HCT116 (cell line): ENCODE measurements around the gene OR52E8. TPM values are rescaled to one million over a fixed set of nuclear protein-coding genes. Genes with fewer than 3 reads are reported as not detected.

Experiments
- ATAC-seq: fragments of 200-7000 bp; cut with Tn5 transposase; 2 replicates; pipeline ENCODE4 v1.9.1; 2020; ENCODE audit warnings: mild to moderate bottlenecking, moderate library complexity
- BruUV-seq: library from RNA; stranded (reverse); fragments of 400-500 nt; replicated peaks from 2 replicates; lab custom pipeline; 2021; lab: Mats Ljungman, UMichigan
- CTCF ChIA-PET: fragments of 300-600 bp; sonication (Branson Sonifier 250); formaldehyde crosslinking; loops from one replicate; lab custom pipeline; 2021; ENCODE audit warnings: antibody characterized with exemption; lab: Charles Lee
- POLR2A ChIA-PET: fragments of 300-600, 350-600 bp; sonication (Branson Sonifier 250); formaldehyde crosslinking; loops from one replicate; lab custom pipeline; 2021; ENCODE audit warnings: antibody characterized with exemption; lab: Charles Lee
- RAD21 ChIA-PET, 2 experiments: fragments of 300-600 bp; sonication (Branson Sonifier 250); formaldehyde crosslinking; loops; one replicate each; lab custom pipeline; 2023; ENCODE audit warnings: low total read pairs in 2 of 2; ENCODE audit not compliant: uncharacterized antibody in 2 of 2, unreplicated experiment in 2 of 2, low non-redundant PET in 1 of 2; lab: Charles Lee
- DNase-seq: peaks from one replicate; pipeline ENCODE4 v3.0.0-alpha.2; 2010; ENCODE audit warnings: low read depth, low spot score
- H2AFZ ChIP-seq: fragments of 200-600 bp; shearing (Covaris generic), sonication (generic); 2 replicates; pipeline ENCODE4 v1.6.1; 2017; ENCODE audit warnings: low read depth, mixed run types, mixed read lengths, antibody characterized with exemption, low read length; ENCODE audit not compliant: poor library complexity, severe bottlenecking
- H3K27ac ChIP-seq: 2 replicates; pipeline ENCODE4 v1.5.1; 2012; ENCODE audit warnings: low read depth, low read length
- H3K27me3 ChIP-seq: fragments of 200-600 bp; sonication (generic); 2 replicates; pipeline ENCODE4 v1.6.1; 2016; ENCODE audit warnings: mixed run types, low read length, mixed read lengths; ENCODE audit not compliant: insufficient read depth
- H3K36me3 ChIP-seq, 2 experiments: fragments of 200-500 bp in 1 of 2; fragments of 200-600 bp in 1 of 2; sonication (Bioruptor generic) in 1 of 2; sonication (generic) in 1 of 2; 2 replicates each; pipeline versions ENCODE4 v1.5.1 to v1.6.1; 2014 to 2016; ENCODE audit warnings: low read length in 2 of 2, inconsistent platforms in 1 of 2, mixed read lengths in 1 of 2, mixed run types in 1 of 2; ENCODE audit not compliant: insufficient read depth in 2 of 2, control insufficient read depth in 1 of 2
- H3K4me1 ChIP-seq, 2 experiments: fragments of 200-600 bp in 1 of 2; sonication (generic) in 1 of 2; 2 replicates each; pipeline versions ENCODE4 v1.5.1 to v1.6.1; 2012 to 2017; ENCODE audit warnings: low read length in 2 of 2, inconsistent platforms in 1 of 2, mild to moderate bottlenecking in 1 of 2, mixed read lengths in 1 of 2, mixed run types in 1 of 2, moderate library complexity in 1 of 2; ENCODE audit not compliant: insufficient read depth in 2 of 2, control insufficient read depth in 1 of 2
- H3K4me2 ChIP-seq: fragments of 200-600 bp; sonication (generic); 2 replicates; pipeline ENCODE4 v1.6.1; 2017; ENCODE audit warnings: mixed run types, low read length, mixed read lengths
- H3K4me3 ChIP-seq, 2 experiments: fragments of 200-600 bp in 1 of 2; sonication (generic) in 1 of 2; replicated peaks in 1 of 2; 2 replicates each; pipeline ENCODE4 v1.5.1; 2011 to 2016; ENCODE audit warnings: low read length in 2 of 2, control low read depth in 1 of 2, low read depth in 1 of 2, mild to moderate bottlenecking in 1 of 2, mixed read lengths in 1 of 2, mixed run types in 1 of 2
- H3K79me2 ChIP-seq: fragments of 200-600 bp; sonication (generic); 2 replicates; pipeline ENCODE4 v1.6.1; 2017; ENCODE audit warnings: mild to moderate bottlenecking, mixed run types, low read length, moderate library complexity, mixed read lengths; ENCODE audit not compliant: insufficient read depth
- H3K9ac ChIP-seq: fragments of 200-600 bp; sonication (generic); 2 replicates; pipeline ENCODE4 v1.6.1; 2016; ENCODE audit warnings: low read length, mixed read lengths
- H3K9me2 ChIP-seq: fragments of 200-600 bp; sonication (generic), shearing (Covaris generic); 2 replicates; pipeline ENCODE4 v1.6.1; 2017; ENCODE audit warnings: mixed run types, mild to moderate bottlenecking, moderate library complexity; ENCODE audit not compliant: insufficient read depth
- H3K9me3 ChIP-seq, 2 experiments: fragments of 200-500 bp in 1 of 2; fragments of 200-600 bp in 1 of 2; sonication (Bioruptor generic) in 1 of 2; sonication (generic) in 1 of 2; 2 replicates each; pipeline ENCODE4 v1.6.1; 2014 to 2017; ENCODE audit warnings: low read length in 2 of 2, mixed read lengths in 2 of 2, inconsistent platforms in 1 of 2, low read depth in 1 of 2, mild to moderate bottlenecking in 1 of 2, mixed run types in 1 of 2, moderate library complexity in 1 of 2; ENCODE audit not compliant: control insufficient read depth in 1 of 2, insufficient read depth in 1 of 2
- H4K20me1 ChIP-seq: fragments of 200-600 bp; sonication (generic), shearing (Covaris generic); 2 replicates; pipeline ENCODE4 v1.6.1; 2017; ENCODE audit warnings: mixed run types, mild to moderate bottlenecking, moderate library complexity; ENCODE audit not compliant: insufficient read depth
- CBX3 ChIP-seq: IDR thresholded peaks from 2 replicates; pipeline ENCODE4 v1.6.1; 2012; ENCODE audit warnings: low read depth
- EZH2phosphoT487 ChIP-seq: fragments of 200-600 bp; IDR thresholded peaks from 2 replicates; pipeline ENCODE4 v1.6.1; 2018; ENCODE audit warnings: antibody characterized with exemption, borderline replicate concordance
- FOSL1 ChIP-seq: IDR thresholded peaks from 2 replicates; pipeline ENCODE4 v1.6.1; 2012; ENCODE audit warnings: low read depth
- JUND ChIP-seq: IDR thresholded peaks from 2 replicates; pipeline ENCODE4 v1.6.1; 2012
- POLR2A ChIP-seq: IDR thresholded peaks from 2 replicates; pipeline ENCODE4 v1.7.0; 2011; ENCODE audit warnings: borderline replicate concordance; ENCODE audit not compliant: insufficient read depth, insufficient read length; ENCODE audit errors: extremely low read depth
- POLR2AphosphoS5 ChIP-seq: IDR thresholded peaks from 2 replicates; pipeline ENCODE4 v1.6.1; 2011; ENCODE audit warnings: mild to moderate bottlenecking, low read depth, low read length, moderate library complexity
- RAD21 ChIP-seq: IDR thresholded peaks from 2 replicates; pipeline ENCODE4 v1.6.1; 2012; ENCODE audit warnings: low read depth, mild to moderate bottlenecking
- TCF7L2 ChIP-seq: IDR thresholded peaks from 2 replicates; pipeline ENCODE4 v1.7.0; 2011; ENCODE audit warnings: borderline replicate concordance, inconsistent platforms; ENCODE audit not compliant: insufficient read depth, insufficient read length; ENCODE audit errors: extremely low read depth
- YY1 ChIP-seq: IDR thresholded peaks from 2 replicates; pipeline ENCODE4 v1.6.1; 2011; ENCODE audit warnings: low read length, low read depth, moderate library complexity, mild to moderate bottlenecking; ENCODE audit not compliant: insufficient replicate concordance; ENCODE audit errors: extremely low read depth
- ZFX ChIP-seq: fragments of 450-650 bp; IDR thresholded peaks from 2 replicates; pipeline ENCODE4 v1.6.1; 2017
- intact Hi-C: fragments of 100-400 bp; cut with micrococcal nuclease; formaldehyde crosslinking; loops from 2 replicates; pipeline ENCODE4 v1.10.0; 2022
- total RNA-seq: library from RNA; stranded (reverse); gene quantifications from one replicate; pipeline ENCODE4 v1.2.1, GENCODE V29; 2021; ENCODE audit not compliant: unreplicated experiment
- TF ChIP-seq, protein P1 (sequence below): IDR thresholded peaks from 2 replicates; pipeline ENCODE4 v1.6.1; 2012
- TF ChIP-seq, protein P2 (sequence below): IDR thresholded peaks from 2 replicates; pipeline ENCODE4 v1.6.1; 2012
- TF ChIP-seq, protein P3 (sequence below), 3 experiments: fragments of 200-600 bp in 1 of 3; sonication (generic) in 1 of 3; IDR thresholded peaks in 2 of 3; conservative IDR thresholded peaks in 1 of 3; 2 replicates each; pipeline ENCODE4 v1.5.1; 2012 to 2017; ENCODE audit warnings: low read depth in 2 of 3, low read length in 2 of 3, antibody characterized with exemption in 1 of 3, borderline replicate concordance in 1 of 3, control low read depth in 1 of 3, mild to moderate bottlenecking in 1 of 3, mixed read lengths in 1 of 3, mixed run types in 1 of 3, moderate library complexity in 1 of 3; ENCODE audit not compliant: insufficient read depth in 1 of 3

Gene OR52E8
- total RNA-seq, 1 experiment from 2014 or later, result not detected

DNA sequence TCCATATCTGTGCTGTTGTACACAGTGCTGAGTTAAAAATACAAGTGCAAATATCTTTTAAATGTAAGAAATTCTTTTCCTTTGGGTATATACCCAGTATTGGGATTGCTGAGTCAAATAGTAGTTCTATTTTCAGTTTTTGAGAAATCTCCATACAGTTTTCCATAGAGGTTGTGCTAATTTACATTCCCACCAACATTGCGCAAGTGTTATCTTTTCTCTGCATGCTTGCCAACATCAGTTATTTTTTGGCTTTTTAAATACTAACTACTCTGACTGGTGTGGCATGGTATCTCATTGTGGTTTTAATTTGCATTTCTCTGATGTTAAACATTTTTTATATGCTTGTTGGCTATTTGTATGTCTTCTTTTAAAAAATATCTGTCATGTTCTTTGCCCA, 6.5 kb downstream of the OR52E8 start:
- Histone ChIP-seq H3K36me3 (no peaks in the 10 kb centered on the region), H3K9me3 (no peaks in the 10 kb centered on the region), H3K9ac (no peak overlapping the region), H2AFZ (no peak overlapping the region), H3K4me1 (no peaks in the 10 kb centered on the region), H3K79me2 (no peaks in the 10 kb centered on the region), H3K9me2 (no peaks in the 10 kb centered on the region), H3K27ac (no peak overlapping the region), H3K27me3 (peaks cover 8% of the 10 kb centered on the region; the same call in 1 of the 2 replicates), H3K4me2 (no peak overlapping the region), H3K4me3 (no peak overlapping the region), H4K20me1 (no peaks in the 10 kb centered on the region)
- RAD21 ChIA-PET, result no interaction called here
- TF ChIP-seq, protein P1, sequence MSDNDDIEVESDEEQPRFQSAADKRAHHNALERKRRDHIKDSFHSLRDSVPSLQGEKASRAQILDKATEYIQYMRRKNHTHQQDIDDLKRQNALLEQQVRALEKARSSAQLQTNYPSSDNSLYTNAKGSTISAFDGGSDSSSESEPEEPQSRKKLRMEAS, result no peak
- no peak for TF ChIP-seq YY1
- TF ChIP-seq TCF7L2, result no peak
- no peak for TF ChIP-seq POLR2A
- TF ChIP-seq POLR2AphosphoS5, result no peak
- TF ChIP-seq FOSL1, result no peak
- no peak for TF ChIP-seq JUND
- TF ChIP-seq, protein P2, sequence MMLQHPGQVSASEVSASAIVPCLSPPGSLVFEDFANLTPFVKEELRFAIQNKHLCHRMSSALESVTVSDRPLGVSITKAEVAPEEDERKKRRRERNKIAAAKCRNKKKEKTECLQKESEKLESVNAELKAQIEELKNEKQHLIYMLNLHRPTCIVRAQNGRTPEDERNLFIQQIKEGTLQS, result no peak
- TF ChIP-seq, protein P3, sequence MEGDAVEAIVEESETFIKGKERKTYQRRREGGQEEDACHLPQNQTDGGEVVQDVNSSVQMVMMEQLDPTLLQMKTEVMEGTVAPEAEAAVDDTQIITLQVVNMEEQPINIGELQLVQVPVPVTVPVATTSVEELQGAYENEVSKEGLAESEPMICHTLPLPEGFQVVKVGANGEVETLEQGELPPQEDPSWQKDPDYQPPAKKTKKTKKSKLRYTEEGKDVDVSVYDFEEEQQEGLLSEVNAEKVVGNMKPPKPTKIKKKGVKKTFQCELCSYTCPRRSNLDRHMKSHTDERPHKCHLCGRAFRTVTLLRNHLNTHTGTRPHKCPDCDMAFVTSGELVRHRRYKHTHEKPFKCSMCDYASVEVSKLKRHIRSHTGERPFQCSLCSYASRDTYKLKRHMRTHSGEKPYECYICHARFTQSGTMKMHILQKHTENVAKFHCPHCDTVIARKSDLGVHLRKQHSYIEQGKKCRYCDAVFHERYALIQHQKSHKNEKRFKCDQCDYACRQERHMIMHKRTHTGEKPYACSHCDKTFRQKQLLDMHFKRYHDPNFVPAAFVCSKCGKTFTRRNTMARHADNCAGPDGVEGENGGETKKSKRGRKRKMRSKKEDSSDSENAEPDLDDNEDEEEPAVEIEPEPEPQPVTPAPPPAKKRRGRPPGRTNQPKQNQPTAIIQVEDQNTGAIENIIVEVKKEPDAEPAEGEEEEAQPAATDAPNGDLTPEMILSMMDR (IDR thresholded peaks at IDR 0.05 in 2 of 3, conservative IDR thresholded peaks at IDR 0.05 in 1 of 3; ENCODE audit: borderline replicate concordance in 1 of 3, insufficient read depth in 1 of 3, low read depth in 2 of 3, low read length in 2 of 3), result no peak
- TF ChIP-seq EZH2phosphoT487, result no peak
- TF ChIP-seq RAD21, result no peak
- no peak for TF ChIP-seq ZFX
- no peak for TF ChIP-seq CBX3
- DNase-seq (no peak), ATAC-seq (no peak)
- CTCF ChIA-PET, result no interaction called here
- POLR2A ChIA-PET, result no interaction called here
- BruUV-seq, result no TSS peak
- intact Hi-C loops, result no loop called here
